ENCODE data around the gene JOSD1. TPM values are rescaled to one million over a fixed set of nuclear protein-coding genes. Genes with fewer than 3 reads are reported as not detected.
A peak's percentile ranks its signal among the peaks of the same experiment; 100 is the strongest.

Gene JOSD1
- total and polyA plus RNA-seq, 2 donors = 40.2 to 43.9 TPM

DNA sequence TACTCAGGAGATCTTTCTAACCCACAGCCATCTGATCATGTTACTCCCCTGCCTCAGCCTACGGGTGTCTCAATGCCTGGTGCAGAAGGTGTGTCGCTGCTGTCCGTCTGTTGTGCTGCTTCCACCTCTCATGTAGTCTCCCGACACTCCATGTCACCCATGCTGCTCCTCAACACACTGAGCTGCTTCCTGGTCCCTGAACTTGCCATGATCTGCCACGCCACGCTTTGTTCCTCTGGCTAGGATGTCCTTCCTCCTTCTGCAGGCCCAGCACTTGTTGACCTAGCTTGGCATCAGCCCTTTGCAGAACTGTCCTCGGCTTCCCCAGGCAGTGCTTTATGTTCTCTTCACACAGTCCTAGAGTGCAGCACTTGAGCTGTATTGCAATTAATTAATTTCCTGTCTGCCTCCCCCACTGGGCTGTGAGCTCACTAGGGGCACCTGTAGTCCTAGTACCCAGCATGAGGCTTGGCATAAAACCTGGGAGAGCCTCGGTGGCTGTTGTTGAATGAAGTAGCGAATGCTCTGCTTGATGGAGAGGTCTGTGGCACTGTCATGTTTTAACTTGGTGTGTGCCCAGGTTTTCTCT, 14.5 kb upstream of the JOSD1 start:
- Histone ChIP-seq H3K27ac (ENCODE audit: low read depth) (no peak overlapping the region), H3K4me1 (ENCODE audit: insufficient read depth) (no peaks in the 10 kb centered on the region), H3K36me3 (ENCODE audit: insufficient read depth) (no peaks in the 10 kb centered on the region), H3K4me3 (ENCODE audit: low read depth, low read length) (no peak overlapping the region)
- WGBS = 84% methylated on average over 9 of the region's 9 CpGs
- DNase-seq (ENCODE audit: extremely low spot score) = no peak

DNA sequence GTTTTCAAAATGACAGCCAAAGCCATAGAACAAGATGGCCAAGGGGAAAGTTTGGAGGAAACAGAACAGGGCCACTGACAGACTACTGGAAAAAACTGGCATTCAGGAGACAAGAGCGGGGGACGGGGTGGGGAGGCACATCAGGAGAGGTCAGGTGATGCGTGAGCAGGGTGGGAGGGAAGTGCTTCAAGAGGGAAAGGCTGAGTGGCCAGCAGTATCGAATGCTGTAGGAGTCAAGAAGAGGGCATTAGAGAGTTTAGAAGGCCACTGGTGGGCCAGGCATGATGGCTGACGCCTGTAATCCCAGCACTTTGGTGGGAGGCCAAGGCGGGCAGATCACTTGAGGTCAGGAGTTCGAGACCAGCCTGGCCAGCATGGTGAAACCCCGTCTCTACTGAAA, 13.2 kb upstream of the JOSD1 start:
- H3K4me1 ChIP-seq (ENCODE audit: insufficient read depth) = no peaks in the 10 kb centered on the region
- 89% methylated on average over 8 of the region's 8 CpGs for WGBS
- DNase-seq (ENCODE audit: extremely low spot score) = no peak
- H3K36me3 ChIP-seq (ENCODE audit: insufficient read depth) = no peaks in the 10 kb centered on the region
- no peak overlapping the region for H3K27ac ChIP-seq (ENCODE audit: low read depth)
- H3K4me3 ChIP-seq (ENCODE audit: low read depth, low read length) = no peak overlapping the region

DNA sequence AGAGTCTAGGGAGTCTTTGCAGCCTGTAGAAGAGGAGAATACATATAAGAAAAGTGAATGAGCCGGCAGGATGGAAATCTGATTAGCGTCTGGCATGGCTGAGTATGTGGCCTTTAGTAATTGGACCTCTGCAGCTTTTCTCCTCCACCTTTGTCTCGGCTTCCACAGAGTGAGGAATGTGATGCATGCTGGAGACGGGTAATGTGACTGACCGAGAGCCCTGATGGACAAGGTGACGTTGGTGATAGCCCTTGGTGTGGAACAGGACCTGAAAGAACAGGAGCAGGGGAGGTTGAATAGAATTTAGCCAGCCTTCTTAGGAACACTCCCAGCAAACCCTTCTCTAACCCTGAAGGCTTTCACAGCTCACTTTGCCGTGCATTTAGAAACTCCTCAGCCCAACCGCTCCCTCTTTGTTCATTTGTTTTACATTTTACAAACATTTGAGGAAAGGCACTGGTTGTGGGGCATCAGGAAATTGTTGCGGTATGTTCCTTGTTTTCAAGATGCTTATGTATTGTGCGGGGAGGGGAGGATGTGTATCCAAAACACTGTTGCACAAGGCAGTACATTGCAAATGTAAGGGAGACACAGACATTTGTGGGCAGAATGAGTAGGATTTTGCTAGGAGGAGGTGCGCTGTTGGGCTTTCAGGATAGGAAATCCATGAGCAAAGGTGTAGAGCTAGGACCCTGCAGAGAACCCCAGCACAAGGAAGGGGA, 11.9 kb upstream of the JOSD1 start:
- no peak overlapping the region for H3K4me3 ChIP-seq (ENCODE audit: low read depth, low read length)
- no peaks in the 10 kb centered on the region for H3K36me3 ChIP-seq (ENCODE audit: insufficient read depth)
- 85% methylated on average over 11 of the region's 11 CpGs for WGBS
- no peak overlapping the region for H3K27ac ChIP-seq (ENCODE audit: low read depth)
- no peak for DNase-seq (ENCODE audit: extremely low spot score)
- H3K4me1 ChIP-seq (ENCODE audit: insufficient read depth) = peaks cover 4% of the 10 kb centered on the region

DNA sequence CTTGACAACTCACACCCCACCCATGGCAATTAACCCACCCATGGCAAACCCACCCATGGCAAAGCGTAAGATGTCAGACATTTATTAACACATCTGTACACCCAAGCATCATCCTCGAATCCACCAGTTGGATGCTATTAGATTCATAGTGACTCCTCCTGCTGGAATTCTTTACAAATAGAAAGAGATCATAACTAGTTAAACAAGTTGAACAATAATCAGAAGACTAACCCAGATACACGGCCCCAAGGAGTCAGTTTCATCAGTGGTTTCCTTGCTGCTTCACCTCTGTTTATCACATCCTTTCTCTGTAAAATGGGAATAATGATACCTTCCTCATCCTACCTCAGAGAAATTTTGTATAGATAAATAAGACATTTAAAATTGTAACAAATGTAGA, 10.1 kb upstream of the JOSD1 start:
- H3K4me1 ChIP-seq (ENCODE audit: insufficient read depth) = peaks cover 4% of the 10 kb centered on the region
- 84% methylated on average over 3 of the region's 3 CpGs for WGBS

DNA sequence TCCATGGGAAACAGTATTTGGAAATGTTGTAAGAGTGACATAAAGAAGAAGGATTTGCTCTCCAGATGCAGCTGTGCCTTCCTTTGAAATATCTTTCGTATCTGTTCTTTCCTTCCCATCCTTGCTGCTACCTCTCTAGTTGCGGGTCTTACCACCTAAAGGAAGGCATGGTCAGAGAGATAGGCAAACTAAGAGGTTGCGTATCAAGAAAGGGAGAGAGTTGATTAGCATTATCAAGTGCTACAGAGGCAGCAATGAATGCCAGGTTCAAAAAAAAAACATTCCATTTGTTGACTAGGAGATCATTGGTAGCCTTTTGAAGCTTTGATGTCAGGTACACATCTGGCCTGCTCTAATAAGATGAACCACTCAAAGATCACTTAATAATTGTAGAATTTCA, 9.6 kb upstream of the JOSD1 start:
- Histone ChIP-seq H3K36me3 (ENCODE audit: insufficient read depth) (no peaks in the 10 kb centered on the region), H3K27ac (ENCODE audit: low read depth) (no peak overlapping the region), H3K4me1 (ENCODE audit: insufficient read depth) (peaks cover 4% of the 10 kb centered on the region), H3K4me3 (ENCODE audit: low read depth, low read length) (no peak overlapping the region)
- no peak for DNase-seq (ENCODE audit: extremely low spot score)
- WGBS = 92% methylated on average over 3 of the region's 3 CpGs

More for the DNA sequence above, 10.1 kb upstream of the JOSD1 start:
- DNase-seq (ENCODE audit: extremely low spot score) = no peak
- Histone ChIP-seq H3K27ac (ENCODE audit: low read depth) (no peak overlapping the region), H3K36me3 (ENCODE audit: insufficient read depth) (no peaks in the 10 kb centered on the region), H3K4me3 (ENCODE audit: low read depth, low read length) (no peak overlapping the region)

DNA sequence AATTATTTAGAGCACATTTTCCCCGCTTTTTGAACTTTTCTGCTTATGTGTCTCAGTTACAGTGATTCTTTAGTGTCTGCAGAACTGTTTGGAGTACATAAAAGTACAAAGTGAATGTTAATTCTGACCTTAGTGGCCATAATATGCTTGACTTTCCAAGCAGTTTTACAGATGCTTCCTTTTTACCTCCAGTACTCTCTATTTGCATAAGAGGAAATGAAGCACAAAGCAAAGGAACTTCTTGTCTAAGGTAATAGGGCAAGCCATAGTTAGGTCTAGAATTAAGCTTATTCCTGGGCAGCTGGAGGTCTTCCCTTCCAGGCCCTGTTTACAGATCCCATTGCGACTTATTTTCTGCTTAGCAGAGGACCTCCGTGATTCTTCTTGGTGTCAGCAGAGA, 8.6 kb upstream of the JOSD1 start:
- Histone ChIP-seq H3K4me3 (ENCODE audit: low read depth, low read length) (no peak overlapping the region), H3K36me3 (ENCODE audit: insufficient read depth) (no peaks in the 10 kb centered on the region), H3K4me1 (ENCODE audit: insufficient read depth) (peaks cover 4% of the 10 kb centered on the region), H3K27ac (ENCODE audit: low read depth) (no peak overlapping the region)
- DNase-seq (ENCODE audit: extremely low spot score) = no peak
- WGBS = 84% methylated on average over 3 of the region's 3 CpGs

DNA sequence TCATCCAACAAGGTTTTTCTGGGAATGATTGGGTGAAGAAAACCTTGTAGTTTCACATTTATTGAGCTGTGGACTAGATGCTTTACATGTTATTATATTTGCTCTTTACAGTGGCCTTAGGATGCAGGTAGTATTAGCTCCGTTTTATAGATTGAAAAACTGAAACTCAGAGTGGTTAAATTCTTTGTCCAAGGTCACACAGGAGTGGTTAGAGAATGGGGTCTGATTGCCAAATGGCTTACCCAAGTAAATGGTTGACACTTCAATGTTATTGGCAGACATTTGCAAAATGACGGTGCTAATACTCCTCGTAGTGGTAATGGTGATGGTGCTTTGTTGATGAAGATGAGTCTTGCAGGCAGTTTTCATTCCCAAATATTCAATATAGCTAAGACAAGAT, 7.2 kb upstream of the JOSD1 start:
- no peaks in the 10 kb centered on the region for H3K36me3 ChIP-seq (ENCODE audit: insufficient read depth)
- no peak for DNase-seq (ENCODE audit: extremely low spot score)
- H3K27ac ChIP-seq (ENCODE audit: low read depth) = no peak overlapping the region
- no peak overlapping the region for H3K4me3 ChIP-seq (ENCODE audit: low read depth, low read length)
- H3K4me1 ChIP-seq (ENCODE audit: insufficient read depth) = peaks cover 4% of the 10 kb centered on the region
- WGBS = 88% methylated on average over 3 of the region's 3 CpGs

DNA sequence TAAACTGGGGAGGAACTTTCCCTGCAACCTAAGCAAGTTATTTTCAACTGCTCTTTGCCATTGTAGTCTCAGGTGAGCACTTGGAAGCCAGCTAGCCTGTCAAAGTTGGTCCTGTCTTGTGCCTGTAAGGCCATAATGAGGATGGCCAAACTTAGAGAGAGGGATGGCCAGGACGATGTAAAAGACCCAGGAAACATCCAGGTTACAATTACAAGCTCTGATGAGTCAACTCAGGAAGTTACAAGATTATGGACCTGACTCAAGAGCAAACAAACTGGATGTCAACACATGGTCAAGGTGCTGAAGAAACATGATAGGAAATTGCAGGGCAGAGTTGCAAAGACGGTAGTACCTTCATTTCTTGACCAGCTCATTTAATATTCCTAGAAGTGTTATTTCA, 6.6 kb upstream of the JOSD1 start:
- H3K4me1 ChIP-seq (ENCODE audit: insufficient read depth) = peaks cover 4% of the 10 kb centered on the region
- H3K36me3 ChIP-seq (ENCODE audit: insufficient read depth) = no peaks in the 10 kb centered on the region

DNA sequence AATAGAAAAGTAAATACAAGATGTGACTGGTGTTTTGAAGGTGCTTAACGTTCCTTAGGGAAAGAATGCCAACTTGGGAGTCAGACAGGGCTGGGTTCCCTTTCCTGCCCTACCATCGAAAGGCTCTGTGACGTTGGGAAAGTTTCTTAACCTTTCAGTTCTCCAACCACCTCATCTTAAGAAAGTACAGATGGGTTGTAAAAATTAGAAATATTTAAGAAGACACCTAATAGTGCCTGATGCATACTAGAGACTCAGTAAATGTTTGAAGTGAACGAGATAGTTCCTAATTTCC, 6.1 kb upstream of the JOSD1 start:
- H3K27ac ChIP-seq (ENCODE audit: low read depth) = peak overlapping the region; percentile 92
- H3K4me3 ChIP-seq (ENCODE audit: low read depth, low read length) = peak overlapping the region; percentile 82
- 2% methylated on average over 4 of the region's 4 CpGs for WGBS
- peaks cover 4% of the 10 kb centered on the region for H3K4me1 ChIP-seq (ENCODE audit: insufficient read depth)
- no peaks in the 10 kb centered on the region for H3K36me3 ChIP-seq (ENCODE audit: insufficient read depth)
- DNase-seq (ENCODE audit: extremely low spot score) = no peak

More for the DNA sequence above, 6.6 kb upstream of the JOSD1 start:
- Histone ChIP-seq H3K27ac (ENCODE audit: low read depth) (no peak overlapping the region), H3K4me3 (ENCODE audit: low read depth, low read length) (no peak overlapping the region)
- no peak for DNase-seq (ENCODE audit: extremely low spot score)
- WGBS = 45% methylated on average over 2 of the region's 2 CpGs

DNA sequence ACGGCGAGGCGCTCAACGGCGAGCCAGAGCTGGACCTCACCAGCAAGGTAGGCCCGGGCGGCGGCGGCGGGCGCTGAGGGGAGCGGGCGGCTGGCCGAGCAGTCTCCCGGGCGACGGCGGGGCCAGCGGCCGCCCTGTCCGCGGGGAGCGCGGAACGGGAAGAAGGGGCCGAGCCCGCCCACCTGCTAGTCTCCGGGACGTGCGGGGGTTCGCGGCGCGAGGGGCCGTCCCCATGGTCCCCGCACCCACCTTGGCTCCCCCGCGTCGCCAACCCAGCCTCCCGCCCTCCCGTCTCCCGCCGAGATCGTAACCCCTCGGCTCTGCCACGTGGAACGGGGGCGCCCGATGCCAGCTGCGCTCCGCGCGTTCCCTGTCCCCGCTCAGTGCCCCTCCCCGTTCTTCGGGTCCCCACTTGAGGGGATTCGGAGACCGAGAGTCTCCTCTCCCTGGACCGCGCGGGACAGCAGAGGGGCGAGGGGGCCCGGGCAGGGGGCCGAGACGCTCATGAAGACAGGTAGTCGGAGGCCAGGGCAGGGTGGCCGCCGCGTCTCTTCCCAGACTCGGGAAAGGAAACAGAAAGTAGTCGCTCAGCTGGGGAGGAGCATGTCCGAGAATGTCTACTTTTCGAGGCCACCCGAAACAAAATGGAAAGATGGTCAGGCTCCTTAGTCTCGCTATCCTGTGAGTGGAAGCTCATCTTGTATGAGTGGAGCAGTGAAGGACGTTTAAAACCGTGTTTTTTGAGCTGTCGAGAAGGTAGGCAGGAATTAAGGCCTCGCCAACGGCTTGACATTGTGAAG, 5.6 kb upstream of the JOSD1 start:
- DNase-seq (ENCODE audit: extremely low spot score) = no peak
- Histone ChIP-seq H3K36me3 (ENCODE audit: insufficient read depth) (no peaks in the 10 kb centered on the region), H3K27ac (ENCODE audit: low read depth) (peak overlapping the region; percentile 92), H3K4me3 (ENCODE audit: low read depth, low read length) (peak overlapping the region; percentile 82), H3K4me1 (ENCODE audit: insufficient read depth) (peaks cover 4% of the 10 kb centered on the region)
- WGBS = under 1% methylated on average over 80 of the region's 80 CpGs

DNA sequence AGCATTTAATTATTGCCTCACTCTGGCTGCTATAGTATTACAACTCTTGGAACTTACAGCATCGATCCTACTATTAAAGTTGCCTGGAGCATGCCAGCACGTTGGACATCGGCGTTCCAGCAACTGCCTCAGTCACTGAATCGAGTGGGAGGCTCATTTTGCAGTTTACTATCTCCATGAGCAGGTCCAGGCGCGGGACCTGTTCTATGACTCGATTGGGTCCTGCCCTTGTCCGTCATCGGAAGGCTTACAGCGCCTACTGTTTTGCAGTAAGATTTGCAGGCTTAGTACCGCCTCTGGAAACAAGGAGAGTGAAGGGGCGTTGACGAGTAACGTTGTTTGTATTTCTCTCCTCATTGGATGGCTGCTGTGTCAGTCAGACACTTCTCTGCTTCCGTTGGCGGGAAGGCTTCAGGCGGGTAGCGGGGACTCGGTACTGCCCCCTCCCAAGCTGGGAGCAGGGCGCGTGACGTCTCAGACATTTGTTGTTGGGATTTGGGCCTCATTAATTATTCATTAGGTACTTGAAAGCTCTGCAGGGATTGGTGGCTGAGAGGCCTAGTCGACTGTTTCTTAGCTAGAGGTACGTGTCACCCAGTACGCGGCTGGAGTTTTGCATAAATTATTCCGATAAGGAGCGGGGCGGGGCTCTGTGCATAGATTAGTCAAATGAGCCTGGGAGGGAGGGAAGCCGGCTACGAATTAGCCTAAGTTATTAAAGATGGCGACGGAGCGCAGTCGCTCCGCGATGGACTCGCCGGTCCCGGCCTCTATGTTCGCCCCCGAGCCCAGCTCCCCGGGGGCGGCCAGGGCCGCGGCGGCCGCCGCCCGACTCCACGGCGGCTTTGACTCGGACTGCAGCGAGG, 4.7 kb upstream of the JOSD1 start, which contains the start of gene GTPBP1:
GTPBP1 (plus strand) TSS at position 710 of the 866 bp plus-strand sequence; CDS start at position 722, 12 bp downstream.
- peak; percentile 100 for DNase-seq (ENCODE audit: extremely low spot score)
- Histone ChIP-seq H3K27ac (ENCODE audit: low read depth) (peak within 1 kb of the TSS; percentile 92), H3K4me1 (ENCODE audit: insufficient read depth) (peaks cover 4% of the 10 kb centered on the region), H3K4me3 (ENCODE audit: low read depth, low read length) (peak within 1 kb of the TSS; percentile 82), H3K36me3 (ENCODE audit: insufficient read depth) (no peaks in the 10 kb centered on the region)
- under 1% methylated on average over 55 of the region's 55 CpGs for WGBS

DNA sequence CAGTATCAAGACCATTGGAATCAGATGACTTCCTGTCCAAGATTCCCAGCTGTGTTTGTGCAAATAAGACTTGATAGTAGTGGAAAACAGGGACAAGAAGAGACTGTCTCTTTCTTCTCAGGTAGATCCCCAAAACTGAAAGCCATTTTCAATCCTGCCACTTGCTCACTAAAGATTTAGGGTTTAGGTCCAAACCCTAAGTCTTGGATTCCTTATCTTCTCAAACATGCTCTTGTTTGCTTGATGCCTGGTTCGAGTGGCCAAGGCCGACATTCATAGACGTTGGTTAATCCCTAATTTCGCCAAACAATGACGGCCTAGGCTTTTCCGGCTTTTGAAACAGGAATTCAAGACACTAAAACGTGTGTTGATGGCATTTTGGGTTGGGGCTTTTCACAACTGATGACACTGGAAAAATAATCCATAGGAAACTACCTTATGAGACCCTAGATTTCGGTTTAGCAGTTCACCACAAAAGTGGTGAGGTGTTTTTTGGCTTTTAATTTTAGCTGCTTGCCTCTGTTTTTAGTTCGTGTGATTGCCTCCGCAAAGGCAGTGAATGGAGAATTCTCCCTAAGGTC, 4.0 kb upstream of the JOSD1 start:
- 9% methylated on average over 10 of the region's 10 CpGs for WGBS
- H3K4me1 ChIP-seq (ENCODE audit: insufficient read depth) = peaks cover 4% of the 10 kb centered on the region
- H3K27ac ChIP-seq (ENCODE audit: low read depth) = no peak overlapping the region
- H3K4me3 ChIP-seq (ENCODE audit: low read depth, low read length) = no peak overlapping the region
- H3K36me3 ChIP-seq (ENCODE audit: insufficient read depth) = no peaks in the 10 kb centered on the region
- no peak for DNase-seq (ENCODE audit: extremely low spot score)

DNA sequence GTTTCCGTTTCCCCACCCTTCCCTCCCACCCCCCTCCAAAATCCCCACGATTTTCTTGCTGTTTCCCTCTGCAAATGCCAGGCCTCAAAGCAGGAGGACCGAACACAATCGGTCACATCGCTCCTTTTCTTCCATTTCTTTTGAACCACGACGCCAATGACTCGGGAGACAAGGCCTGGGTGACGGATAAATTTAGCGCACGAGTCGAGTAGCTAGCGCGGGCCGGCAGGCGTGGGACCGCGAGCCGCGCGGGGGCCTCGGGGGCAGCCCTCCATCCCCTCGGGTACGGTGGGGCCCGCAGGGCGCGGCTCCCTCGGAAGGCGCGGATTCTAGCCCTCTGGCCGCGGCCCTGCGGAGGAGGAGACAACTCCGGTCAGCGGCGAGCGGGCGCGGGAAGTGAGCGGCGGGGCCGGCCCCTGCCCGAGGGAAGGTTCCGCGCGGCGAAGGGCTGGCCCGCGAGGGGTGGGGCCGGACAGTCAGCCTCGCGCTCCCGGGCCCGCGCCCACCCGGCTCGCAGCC, 414 bp downstream of the JOSD1 start:
- Histone ChIP-seq H3K4me1 (ENCODE audit: insufficient read depth) (no peaks in the 10 kb centered on the region), H3K27ac (ENCODE audit: low read depth) (peak overlapping the region; percentile 94), H3K36me3 (ENCODE audit: insufficient read depth) (no peaks in the 10 kb centered on the region), H3K4me3 (ENCODE audit: low read depth, low read length) (peak overlapping the region; percentile 75)
- no peak for DNase-seq (ENCODE audit: extremely low spot score)
- WGBS = under 1% methylated on average over 57 of the region's 57 CpGs
